GM18873 (cell line): Measurements from ENCODE around the gene ZNF180.
"Not testable (repeated sequence)": the region's sequence is repeated elsewhere in the genome, so short reads cannot be mapped to it uniquely, and the experiment has no call there.

ENCODE experiments used
- ATAC-seq: cut with Tn5 transposase; IDR thresholded peaks from one replicate; pipeline ENCODE4 v1.9.1; 2021; ENCODE audit warnings: mild to moderate bottlenecking, moderate library complexity, moderate number of reproducible peaks; ENCODE audit not compliant: unreplicated experiment, low FRiP score

Gene ZNF180

GRCh38 chr19:44499962-44500949 lies at the start of gene ZNF180:
TSS of gene ZNF180 (minus strand) at chr19:44500522. CDS start at chr19:44497334, 3,188 bp downstream.
- peak; percentile 79 for ATAC-seq

- ATAC-seq, result no peak
Measured at GRCh38 chr19:44549507-44549906, 49.2 kb upstream of the ZNF180 start.

GRCh38 chr19:44548736-44549135 lies 48.4 kb upstream of the ZNF180 start:
- no peak for ATAC-seq

- ATAC-seq, result no peak
Measured at GRCh38 chr19:44544031-44544430, 43.7 kb upstream of the ZNF180 start.

- no peak for ATAC-seq
Measured at GRCh38 chr19:44542671-44543070, 42.3 kb upstream of the ZNF180 start.

GRCh38 chr19:44540736-44541135 lies 40.4 kb upstream of the ZNF180 start:
- no peak for ATAC-seq

- ATAC-seq, result no peak
Measured at GRCh38 chr19:44539991-44540390, 39.7 kb upstream of the ZNF180 start.

GRCh38 chr19:44539236-44539826 lies 39.0 kb upstream of the ZNF180 start:
- no peak for ATAC-seq

- not testable (repeated sequence) for ATAC-seq
Measured at GRCh38 chr19:44535361-44535760, 35.0 kb upstream of the ZNF180 start.

- ATAC-seq, result no peak
Measured at GRCh38 chr19:44532819-44533218, 32.5 kb upstream of the ZNF180 start.

- ATAC-seq, result no peak
Measured at GRCh38 chr19:44530777-44531176, 30.5 kb upstream of the ZNF180 start.

- ATAC-seq, result no peak
Measured at GRCh38 chr19:44529536-44529935, 29.2 kb upstream of the ZNF180 start, which contains the start of gene CEACAM20. TSS of gene CEACAM20 (minus strand) at chr19:44529675. CDS start at chr19:44529509, 166 bp downstream.

GRCh38 chr19:44527554-44527953 lies 27.2 kb upstream of the ZNF180 start:
- no peak for ATAC-seq

- no peak for ATAC-seq
Measured at GRCh38 chr19:44525721-44526430, 25.6 kb upstream of the ZNF180 start.

GRCh38 chr19:44521370-44521769 lies 21.0 kb upstream of the ZNF180 start:
- ATAC-seq, result no peak

GRCh38 chr19:44517146-44517545 lies 16.8 kb upstream of the ZNF180 start:
- no peak for ATAC-seq

GRCh38 chr19:44515907-44516306 lies 15.6 kb upstream of the ZNF180 start:
- no peak for ATAC-seq

GRCh38 chr19:44515031-44515430 lies 14.7 kb upstream of the ZNF180 start:
- no peak for ATAC-seq

- no peak for ATAC-seq
Measured at GRCh38 chr19:44512326-44513298, 12.3 kb upstream of the ZNF180 start.

- ATAC-seq, result no peak
Measured at GRCh38 chr19:44509478-44509877, 9.2 kb upstream of the ZNF180 start.
